Measurements from ENCODE around the gene ADH7.

ADH7 gene

DNA sequence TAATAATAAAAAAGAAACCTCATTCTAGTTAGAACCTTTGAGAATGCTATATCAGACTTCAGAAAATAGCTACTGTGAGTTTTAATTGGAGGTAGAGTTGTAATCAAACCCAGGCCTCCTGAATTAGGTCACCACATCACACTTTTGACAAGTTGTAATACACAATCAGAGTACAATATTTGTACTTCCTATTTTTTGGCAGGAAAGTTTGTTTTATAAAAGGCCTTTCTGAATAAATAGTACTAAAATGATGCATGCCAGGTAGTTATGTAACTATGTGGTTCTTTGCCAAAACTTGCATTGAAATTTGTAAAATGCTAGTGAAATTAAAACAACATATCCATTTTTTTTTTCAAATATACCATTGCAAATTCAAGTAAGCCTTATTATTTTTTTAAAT lies 26.8 kb downstream of the ADH7 start:
- DNase-seq (ENCODE audit: low read depth), result no peak
- H3K4me3 ChIP-seq (ENCODE audit: low read depth, low read length), result no peak overlapping the region
- TF ChIP-seq, protein P1, sequence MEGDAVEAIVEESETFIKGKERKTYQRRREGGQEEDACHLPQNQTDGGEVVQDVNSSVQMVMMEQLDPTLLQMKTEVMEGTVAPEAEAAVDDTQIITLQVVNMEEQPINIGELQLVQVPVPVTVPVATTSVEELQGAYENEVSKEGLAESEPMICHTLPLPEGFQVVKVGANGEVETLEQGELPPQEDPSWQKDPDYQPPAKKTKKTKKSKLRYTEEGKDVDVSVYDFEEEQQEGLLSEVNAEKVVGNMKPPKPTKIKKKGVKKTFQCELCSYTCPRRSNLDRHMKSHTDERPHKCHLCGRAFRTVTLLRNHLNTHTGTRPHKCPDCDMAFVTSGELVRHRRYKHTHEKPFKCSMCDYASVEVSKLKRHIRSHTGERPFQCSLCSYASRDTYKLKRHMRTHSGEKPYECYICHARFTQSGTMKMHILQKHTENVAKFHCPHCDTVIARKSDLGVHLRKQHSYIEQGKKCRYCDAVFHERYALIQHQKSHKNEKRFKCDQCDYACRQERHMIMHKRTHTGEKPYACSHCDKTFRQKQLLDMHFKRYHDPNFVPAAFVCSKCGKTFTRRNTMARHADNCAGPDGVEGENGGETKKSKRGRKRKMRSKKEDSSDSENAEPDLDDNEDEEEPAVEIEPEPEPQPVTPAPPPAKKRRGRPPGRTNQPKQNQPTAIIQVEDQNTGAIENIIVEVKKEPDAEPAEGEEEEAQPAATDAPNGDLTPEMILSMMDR (IDR thresholded peaks at IDR 0.05; ENCODE audit: low read depth, low read length, missing control alignments), result no peak

DNA sequence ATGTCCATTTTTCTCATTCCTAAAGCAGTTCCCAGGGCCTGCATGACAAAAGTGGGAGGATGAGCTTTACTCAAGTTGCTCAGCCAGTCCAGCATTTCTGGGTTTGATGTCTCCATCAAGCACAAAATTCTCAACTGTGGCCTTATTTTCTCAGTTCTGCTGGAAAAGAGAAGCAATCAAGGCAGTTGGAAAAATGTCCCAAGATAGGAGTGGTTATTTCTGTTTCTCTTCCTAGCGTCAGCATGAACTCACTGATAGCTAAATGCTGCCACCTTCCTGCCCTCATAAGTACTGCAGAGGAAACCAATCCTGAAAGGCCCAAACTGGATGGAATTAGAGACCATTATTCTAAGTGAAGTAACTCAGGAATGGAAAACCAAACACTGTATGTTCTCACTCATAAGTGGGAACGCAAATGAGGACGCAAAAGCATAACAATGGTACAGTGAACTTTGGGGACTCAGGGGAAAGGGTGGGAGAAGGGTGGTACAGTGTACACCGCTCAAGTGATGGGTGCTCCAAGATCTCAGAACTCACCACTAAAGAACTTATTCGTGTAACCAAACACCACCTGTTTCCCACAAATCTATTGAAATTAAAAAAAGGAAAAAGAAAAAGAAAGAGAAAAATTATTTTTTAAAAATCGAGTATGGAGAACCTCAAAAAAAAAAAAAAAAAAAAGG lies 29.6 kb downstream of the ADH7 start:
- no peak overlapping the region for H3K4me3 ChIP-seq (ENCODE audit: low read depth, low read length)
- TF ChIP-seq, protein P1 (IDR thresholded peaks at IDR 0.05; ENCODE audit: low read depth, low read length, missing control alignments), result peak; percentile 86
- DNase-seq (ENCODE audit: low read depth), result no peak

DNA sequence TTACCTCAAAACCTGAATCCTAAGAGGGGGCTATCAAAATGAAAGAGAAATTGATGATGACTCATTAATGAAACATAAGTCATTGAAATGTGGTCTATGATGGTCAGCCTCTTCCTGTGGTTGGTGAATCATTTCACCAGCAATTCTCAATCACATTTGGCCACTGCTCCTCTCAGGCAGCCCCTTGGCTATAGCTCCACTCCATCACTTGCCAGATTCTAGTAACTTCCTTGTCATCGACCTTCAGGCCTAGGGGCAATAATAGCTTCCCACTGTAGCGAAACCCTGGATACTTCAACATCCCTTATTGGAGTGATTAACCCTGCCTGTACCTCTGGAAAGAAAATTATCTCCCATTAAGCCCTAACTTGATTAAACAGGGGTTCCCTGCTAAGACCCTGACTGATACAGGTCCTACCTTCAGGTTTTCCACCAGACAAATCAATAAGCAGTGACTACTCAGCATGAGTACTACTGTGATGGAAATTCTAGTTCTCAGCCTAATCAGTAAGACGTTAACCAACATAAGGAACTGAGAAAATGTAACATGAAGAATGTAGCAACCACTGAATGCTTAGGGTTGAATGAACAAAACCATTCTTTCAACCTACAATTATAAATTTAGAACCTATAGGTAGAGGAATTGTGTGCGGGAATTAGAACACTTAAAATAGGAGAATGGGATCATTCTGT lies 30.4 kb downstream of the ADH7 start:
- TF ChIP-seq, protein P1 (IDR thresholded peaks at IDR 0.05; ENCODE audit: low read depth, low read length, missing control alignments), result no peak
- peak; percentile 62 for DNase-seq (ENCODE audit: low read depth)
- no peak overlapping the region for H3K4me3 ChIP-seq (ENCODE audit: low read depth, low read length)

DNA sequence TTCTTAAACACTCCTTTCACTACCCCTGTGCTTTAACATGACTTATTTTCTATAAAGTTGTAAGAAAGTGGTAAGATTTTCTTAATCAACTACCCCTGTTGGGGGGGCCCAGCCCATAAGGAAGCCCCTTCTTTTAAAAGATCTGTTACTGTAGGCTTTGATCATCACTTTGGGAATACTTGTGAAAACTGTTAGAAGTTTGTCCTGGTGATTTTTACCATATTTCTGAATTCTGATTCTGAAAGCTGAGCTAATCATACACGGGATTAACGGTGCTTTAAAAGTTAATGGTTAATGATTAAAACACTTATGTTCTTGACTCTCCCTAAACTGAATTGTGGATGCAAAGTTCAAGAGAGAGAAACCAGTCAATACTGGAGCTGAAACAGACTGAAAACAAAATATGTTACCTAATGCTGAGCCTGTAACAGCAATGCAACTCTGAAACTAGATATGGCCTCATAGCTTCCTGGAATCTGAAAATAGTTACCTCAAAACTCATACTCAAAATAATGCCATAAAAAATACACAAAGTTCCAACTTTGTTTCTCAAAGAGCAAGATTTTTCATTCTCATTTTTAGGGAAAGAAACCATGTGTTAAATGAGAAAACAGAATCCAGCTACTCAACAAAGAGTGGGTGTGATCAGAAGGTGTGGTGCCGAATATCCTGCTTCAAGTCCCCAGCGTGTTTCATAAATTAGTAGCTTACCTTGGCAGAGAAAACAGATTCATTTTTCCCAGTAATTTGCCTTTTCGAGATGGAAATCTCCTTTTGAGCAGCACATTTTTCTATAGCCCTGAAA lies 31.6 kb downstream of the ADH7 start:
- no peak for DNase-seq (ENCODE audit: low read depth)
- no peak overlapping the region; the same call in 1 of the 2 replicates for H3K4me3 ChIP-seq (ENCODE audit: low read depth, low read length)
- TF ChIP-seq, protein P1 (IDR thresholded peaks at IDR 0.05; ENCODE audit: low read depth, low read length, missing control alignments), result no peak

DNA sequence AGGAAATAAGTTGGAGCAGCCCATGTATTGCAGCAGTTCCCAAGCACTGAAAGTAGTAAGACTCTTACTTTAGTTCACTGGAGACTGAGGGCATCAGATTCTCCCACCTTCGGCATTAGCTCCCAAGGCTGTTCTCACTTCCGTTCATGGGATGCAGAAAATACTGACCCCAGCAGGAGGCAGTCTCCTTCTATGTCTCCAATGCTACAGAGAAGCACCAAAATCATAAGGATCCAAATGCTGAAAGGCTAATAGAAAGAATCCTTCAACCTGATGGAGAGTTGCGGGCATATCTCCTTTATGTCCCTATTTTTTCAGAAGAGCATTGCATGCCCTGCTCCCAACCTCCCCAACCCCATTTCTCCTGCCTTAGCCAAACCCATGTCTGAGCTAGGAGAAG lies 32.4 kb downstream of the ADH7 start:
- no peak for DNase-seq (ENCODE audit: low read depth)
- H3K4me3 ChIP-seq (ENCODE audit: low read depth, low read length), result no peak overlapping the region
- TF ChIP-seq, protein P1 (IDR thresholded peaks at IDR 0.05; ENCODE audit: low read depth, low read length, missing control alignments), result peak; percentile 3

DNA sequence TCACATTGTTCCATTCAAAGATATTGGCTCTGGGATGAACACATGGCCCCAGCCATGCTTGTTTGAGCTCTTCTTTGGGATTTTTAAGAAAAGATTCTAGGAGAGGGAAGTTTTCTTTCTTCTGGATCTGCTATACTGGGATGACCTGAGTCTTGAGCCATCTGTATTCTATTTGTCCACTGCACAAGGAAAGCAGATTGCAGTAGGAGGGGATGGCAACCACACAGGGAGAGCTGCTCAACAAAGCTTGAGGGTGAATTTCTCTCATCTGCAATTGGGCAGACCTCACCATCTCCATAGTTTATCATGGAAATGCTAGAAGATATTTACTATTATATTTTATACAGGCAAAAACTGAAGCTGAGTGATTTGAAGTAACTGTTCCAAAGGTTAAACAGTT lies 34.3 kb downstream of the ADH7 start:
- TF ChIP-seq, protein P1 (IDR thresholded peaks at IDR 0.05; ENCODE audit: low read depth, low read length, missing control alignments), result no peak
- no peak overlapping the region for H3K4me3 ChIP-seq (ENCODE audit: low read depth, low read length)
- no peak for DNase-seq (ENCODE audit: low read depth)
